H1 (cell line): Measurements from ENCODE around the gene WASHC4. TPM values are rescaled to one million over a fixed set of nuclear protein-coding genes. Genes with fewer than 3 reads are reported as not detected.

Source experiments
- CTCF ChIA-PET: fragments of 300-600 bp; sonication (Branson Sonifier 250); formaldehyde crosslinking; loops from one replicate; lab custom pipeline; 2021; ENCODE audit not compliant: partially characterized antibody; lab: Charles Lee
- POLR2A ChIA-PET: fragments of 300-600 bp; sonication (Branson Sonifier 250); formaldehyde crosslinking; loops from one replicate; lab custom pipeline; 2021; ENCODE audit warnings: inconsistent platforms; ENCODE audit not compliant: partially characterized antibody; lab: Charles Lee
- DNase-seq, 2 experiments: peaks; one replicate each; pipeline versions ENCODE4 v3.0.0 to v3.0.0-alpha.2; 2010 to 2022; ENCODE audit warnings: low spot score in 2 of 2, low read depth in 1 of 2, mixed read lengths in 1 of 2
- FAIRE-seq: peaks from 2 replicates; lab custom pipeline; 2011; peaks lifted over from hg19 to GRCh38; lab: Jason Lieb, UNC
- H2AFZ ChIP-seq: 2 replicates; pipeline ENCODE4 v1.8.1; 2012; ENCODE audit warnings: low read length, inconsistent platforms
- H2AK5ac ChIP-seq: 2 replicates; pipeline ENCODE4 v1.6.1; 2013; ENCODE audit warnings: low read depth, low read length
- H2BK120ac ChIP-seq: replicated peaks from 2 replicates; pipeline ENCODE3; 2013; ENCODE audit warnings: low read depth, low read length, inconsistent platforms
- H2BK12ac ChIP-seq: 2 replicates; pipeline ENCODE4 v1.6.1; 2013; ENCODE audit warnings: low read depth, low read length
- H2BK15ac ChIP-seq: 2 replicates; pipeline ENCODE4 v1.6.1; 2013; ENCODE audit warnings: low read length
- H2BK20ac ChIP-seq: 2 replicates; pipeline ENCODE4 v1.6.1; 2013; ENCODE audit warnings: low read length
- H2BK5ac ChIP-seq: 2 replicates; pipeline ENCODE4 v1.6.1; 2013; ENCODE audit warnings: low read depth, low read length
- H3K14ac ChIP-seq: 2 replicates; pipeline ENCODE4 v1.6.1; 2013; ENCODE audit warnings: inconsistent platforms; ENCODE audit not compliant: insufficient read length
- H3K18ac ChIP-seq: 2 replicates; pipeline ENCODE4 v1.6.1; 2013; ENCODE audit warnings: low read length; ENCODE audit errors: extremely low read depth
- H3K23ac ChIP-seq: 2 replicates; pipeline ENCODE4 v1.6.1; 2013; ENCODE audit warnings: inconsistent platforms; ENCODE audit not compliant: insufficient read length
- H3K23me2 ChIP-seq: 2 replicates; pipeline ENCODE4 v1.6.1; 2013; ENCODE audit warnings: low read depth, low read length
- H3K27ac ChIP-seq: 2 replicates; pipeline ENCODE4 v1.6.1; 2011; ENCODE audit warnings: low read depth, low read length, inconsistent platforms
- H3K27me3 ChIP-seq, 4 experiments: replicated peaks in 1 of 4; 1 replicate in 1 of 4; 2 replicates in 3 of 4; pipeline versions ENCODE4 v1.6.1 to v1.8.1; 2011 to 2013; ENCODE audit warnings: low read length in 3 of 4, mild to moderate bottlenecking in 3 of 4, inconsistent platforms in 2 of 4, mixed read lengths in 2 of 4, moderate library complexity in 1 of 4; ENCODE audit not compliant: control insufficient read depth in 3 of 4, insufficient read depth in 3 of 4; ENCODE audit errors: extremely low read depth in 1 of 4
- H3K36me3 ChIP-seq, 4 experiments: 2 replicates each; pipeline versions ENCODE4 v1.6.1 to v1.8.1; 2011 to 2013; ENCODE audit warnings: mild to moderate bottlenecking in 4 of 4, low read length in 3 of 4, moderate library complexity in 2 of 4, control low read depth in 1 of 4, inconsistent platforms in 1 of 4; ENCODE audit not compliant: insufficient read depth in 4 of 4, control insufficient read depth in 2 of 4
- H3K4ac ChIP-seq: replicated peaks from 2 replicates; pipeline ENCODE3; 2013; ENCODE audit warnings: low read length, low read depth, mixed read lengths, inconsistent platforms; ENCODE audit not compliant: insufficient read length
- H3K4me1 ChIP-seq, 4 experiments: replicated peaks in 1 of 4; 1 replicate in 1 of 4; 2 replicates in 3 of 4; pipeline versions ENCODE4 v1.6.1 to v1.8.1; 2011 to 2013; ENCODE audit warnings: low read length in 3 of 4, inconsistent platforms in 2 of 4, mixed read lengths in 1 of 4; ENCODE audit not compliant: insufficient read depth in 4 of 4, control insufficient read depth in 3 of 4
- H3K4me2 ChIP-seq, 2 experiments: 2 replicates each; pipeline versions ENCODE4 v1.6.1 to v1.8.1; 2011 to 2013; ENCODE audit warnings: low read depth in 2 of 2, low read length in 2 of 2, control low read depth in 1 of 2, inconsistent platforms in 1 of 2, mild to moderate bottlenecking in 1 of 2; ENCODE audit not compliant: insufficient read depth in 1 of 2
- H3K4me3 ChIP-seq, 4 experiments: fragments of 200-600, 300-600 bp in 1 of 4; sonication (generic), shearing (Covaris generic), sonication (Bioruptor Twin) in 1 of 4; 2 replicates each; pipeline versions ENCODE4 v1.5.1 to v1.8.1; 2011 to 2016; ENCODE audit warnings: low read length in 4 of 4, low read depth in 3 of 4, control low read depth in 2 of 4, inconsistent platforms in 2 of 4, mild to moderate bottlenecking in 2 of 4, mixed read lengths in 1 of 4, moderate library complexity in 1 of 4; ENCODE audit not compliant: insufficient read depth in 2 of 4; ENCODE audit errors: extremely low read depth in 1 of 4
- H3K56ac ChIP-seq: replicated peaks from 2 replicates; pipeline ENCODE3; 2013; ENCODE audit warnings: low read depth, mild to moderate bottlenecking, mixed read lengths, low read length, inconsistent platforms; ENCODE audit not compliant: insufficient read length
- H3K79me1 ChIP-seq: 2 replicates; pipeline ENCODE4 v1.6.1; 2013; ENCODE audit warnings: low read depth, low read length, control low read depth
- H3K79me2 ChIP-seq, 2 experiments: 2 replicates each; pipeline versions ENCODE4 v1.6.1 to v1.8.1; 2012 to 2013; ENCODE audit warnings: low read length in 2 of 2, mild to moderate bottlenecking in 2 of 2, inconsistent platforms in 1 of 2; ENCODE audit not compliant: insufficient read depth in 2 of 2, control insufficient read depth in 1 of 2
- H3K9ac ChIP-seq, 4 experiments: replicated peaks in 1 of 4; 1 replicate in 1 of 4; 2 replicates in 3 of 4; pipeline versions ENCODE4 v1.6.1 to v1.8.1; 2011 to 2013; ENCODE audit warnings: low read depth in 3 of 4, low read length in 3 of 4, control low read depth in 2 of 4, mild to moderate bottlenecking in 2 of 4, moderate library complexity in 2 of 4, inconsistent platforms in 1 of 4; ENCODE audit errors: extremely low read depth in 1 of 4
- H3K9me3 ChIP-seq, 2 experiments: 2 replicates each; pipeline versions ENCODE4 v1.6.1 to v1.8.1; 2012 to 2013; ENCODE audit warnings: mild to moderate bottlenecking in 2 of 2, moderate library complexity in 2 of 2, control low read depth in 1 of 2, inconsistent platforms in 1 of 2, low read depth in 1 of 2, low read length in 1 of 2, mixed read lengths in 1 of 2; ENCODE audit not compliant: insufficient read depth in 2 of 2
- H4K20me1 ChIP-seq, 2 experiments: replicated peaks in 1 of 2; 2 replicates each; pipeline versions ENCODE3 to v1.8.1; 2011 to 2013; ENCODE audit warnings: inconsistent platforms in 2 of 2, low read length in 2 of 2, mild to moderate bottlenecking in 1 of 2; ENCODE audit not compliant: insufficient read depth in 2 of 2, control insufficient read depth in 1 of 2
- H4K5ac ChIP-seq: 2 replicates; pipeline ENCODE4 v1.6.1; 2013; ENCODE audit warnings: low read length, low read depth, mixed read lengths, inconsistent platforms; ENCODE audit not compliant: insufficient read length
- H4K8ac ChIP-seq: 2 replicates; pipeline ENCODE4 v1.8.0; 2013; ENCODE audit warnings: mild to moderate bottlenecking, moderate library complexity, low read length, inconsistent platforms; ENCODE audit not compliant: insufficient read depth; ENCODE audit errors: extremely low read depth
- H4K91ac ChIP-seq: replicated peaks from 2 replicates; pipeline ENCODE3; 2013; ENCODE audit warnings: low read length, mixed read lengths, inconsistent platforms; ENCODE audit not compliant: insufficient read length
- BRCA1 ChIP-seq: IDR thresholded peaks from 2 replicates; pipeline ENCODE4 v1.6.1; 2012; ENCODE audit warnings: low read depth, low read length, improper control_type of control experiment
- CBX8 ChIP-seq: fragments of 300-800, 300-1000 bp; sonication (generic); IDR thresholded peaks from 2 replicates; pipeline ENCODE4 v1.7.1; 2016; ENCODE audit warnings: low read depth, low read length, borderline replicate concordance
- CEBPB ChIP-seq: IDR thresholded peaks from 2 replicates; pipeline ENCODE4 v1.6.1; 2012; ENCODE audit warnings: low read depth, low read length
- CHD1 ChIP-seq: IDR thresholded peaks from 2 replicates; pipeline ENCODE4 v1.6.1; 2012; ENCODE audit warnings: low read depth, low read length, improper control_type of control experiment
- CHD2 ChIP-seq: IDR thresholded peaks from 2 replicates; pipeline ENCODE4 v1.6.1; 2012; ENCODE audit warnings: low read length, improper control_type of control experiment
- KDM1A ChIP-seq: fragments of 200-600, 300-600 bp; sonication (generic); IDR thresholded peaks from 2 replicates; pipeline ENCODE4 v1.7.1; 2016; ENCODE audit warnings: mild to moderate bottlenecking, low read length, borderline replicate concordance
- NANOG ChIP-seq: IDR thresholded peaks from 2 replicates; pipeline ENCODE4 v1.6.1; 2011; ENCODE audit warnings: low read length, low read depth, mild to moderate bottlenecking, inconsistent platforms; ENCODE audit not compliant: insufficient read depth, poor library complexity, severe bottlenecking
- PHF8 ChIP-seq: fragments of 200-600 bp; sonication (generic); conservative IDR thresholded peaks from 2 replicates; pipeline ENCODE4 v1.7.1; 2012; ENCODE audit warnings: low read depth, mild to moderate bottlenecking, inconsistent platforms, low read length, moderate library complexity
- POU5F1 ChIP-seq: IDR thresholded peaks from 2 replicates; pipeline ENCODE4 v1.6.1; 2011; ENCODE audit warnings: low read depth, mild to moderate bottlenecking, low read length, moderate library complexity
- SIRT6 ChIP-seq: IDR thresholded peaks from one replicate; pipeline ENCODE4 v1.7.1; 2012; ENCODE audit warnings: low read length, inconsistent platforms
- SP2 ChIP-seq: IDR thresholded peaks from 2 replicates; pipeline ENCODE4 v1.6.1; 2012; ENCODE audit warnings: mild to moderate bottlenecking, low read length, inconsistent platforms
- SUZ12 ChIP-seq: fragments of 200-600 bp; sonication (generic); IDR thresholded peaks from 2 replicates; pipeline ENCODE4 v1.6.1; 2012; ENCODE audit warnings: mild to moderate bottlenecking, inconsistent platforms, low read length, moderate library complexity, mixed read lengths
- WGBS, 2 experiments: shearing (Covaris generic) in 1 of 2; methylation state at CpG; one replicate each; pipeline versions ENCODE4 v1.1.6 to v1.1.7; 2013 to 2015; ENCODE audit warnings: low lambda C conversion rate in 2 of 2, mixed read lengths in 2 of 2, inconsistent platforms in 1 of 2, low coverage in 1 of 2, missing lambda C conversion rate in 1 of 2; ENCODE audit not compliant: insufficient replicate concordance in 2 of 2, insufficient coverage in 1 of 2, insufficient read length in 1 of 2; ENCODE audit errors: extremely low coverage in 1 of 2, missing lambda C conversion rate in 1 of 2; 5-methylcytosine and 5-hydroxymethylcytosine counted together
- polyA plus RNA-seq, 7 experiments: library from polyadenylated mRNA; depleted of rRNA in 3 of 7; stranded (reverse) in 5 of 7; unstranded in 2 of 7; fragments of >200 nt in 5 of 7; fragments of 200-250 nt in 2 of 7; gene quantifications; 1 replicate in 5 of 7; 2 replicates in 1 of 7; 4 replicates in 1 of 7; pipeline versions ENCODE4 v1.2.1 to v1.2.3, GENCODE V29; 2011 to 2013; ENCODE audit warnings: missing spikeins in 2 of 7, mixed read lengths in 2 of 7
- total RNA-seq: library from RNA; stranded (reverse); fragmentation: NEBNext Ultra II Directional; extraction: Animal tissue kit (Norgen Biotek cat#: 25700); gene quantifications from 2 replicates; pipeline ENCODE4 v1.2.1, GENCODE V29; 2021
- TF ChIP-seq, protein P1 (sequence below): IDR thresholded peaks from 2 replicates; pipeline ENCODE4 v1.6.1; 2011; ENCODE audit warnings: low read depth, mild to moderate bottlenecking, low read length; ENCODE audit not compliant: insufficient read depth

WASHC4 gene
- total and polyA plus RNA-seq, 2 of the 8 experiments (the other 6 are each of a cell fraction or from before 2014, with no cell fraction given): 13.0 to 38.5 TPM

DNA sequence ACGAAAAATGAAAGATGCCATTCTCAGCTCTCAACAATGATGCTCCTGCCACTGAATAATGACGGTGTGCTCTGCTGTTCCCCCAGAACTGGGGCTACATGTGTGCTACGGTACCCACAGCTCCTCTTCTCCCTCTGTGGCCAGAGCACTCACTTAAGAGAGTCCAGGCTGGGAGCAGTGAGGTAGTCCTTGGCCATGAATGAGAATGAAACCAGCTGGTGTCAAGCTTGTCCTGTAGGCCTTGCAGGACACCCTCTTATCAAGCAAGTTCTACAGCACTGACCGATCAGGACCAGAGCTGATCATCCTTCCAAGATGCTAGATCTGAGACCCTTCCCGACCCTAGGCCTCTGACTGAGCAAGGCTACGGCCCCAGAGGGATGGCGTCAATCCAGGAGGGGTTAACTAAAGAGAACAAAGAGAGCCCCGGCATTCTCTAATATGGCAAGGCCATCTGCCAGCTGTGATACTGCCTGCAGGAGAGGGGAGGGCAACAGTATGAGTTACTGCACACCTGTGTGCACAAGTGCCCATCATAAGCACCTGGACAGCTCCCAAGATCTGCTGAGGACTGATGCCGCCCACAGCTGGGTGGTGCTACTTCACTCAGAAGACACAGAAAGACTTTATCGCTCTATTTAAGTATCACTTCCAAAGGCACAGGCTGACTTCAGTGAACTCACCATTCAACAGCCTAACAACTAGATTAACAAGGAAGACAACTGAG, 98.0 kb downstream of the WASHC4 start:
- Histone ChIP-seq H4K20me1 (peaks cover 0 to 1% of the 10 kb centered on the region in 2 experiments), H3K9ac (no peak overlapping the region; a peak in 2 of 7 replicates), H3K23me2 (no peaks in the 10 kb centered on the region), H3K4me2 (no peak overlapping the region), H3K36me3 (peaks cover 0 to 15% (median 5%) of the 10 kb centered on the region in 4 experiments; a peak in 3 of 8 replicates), H3K27me3 (no peaks in the 10 kb centered on the region), H2BK12ac (no peak overlapping the region), H2BK20ac (no peak overlapping the region), H3K4ac (no peak overlapping the region), H3K9me3 (no peaks in the 10 kb centered on the region), H4K91ac (no peak overlapping the region), H4K8ac (no peak overlapping the region), H2AFZ (no peak overlapping the region), H4K5ac (no peak overlapping the region), H3K23ac (no peak overlapping the region), H3K56ac (no peak overlapping the region), H3K27ac (no peak overlapping the region), H3K79me1 (no peaks in the 10 kb centered on the region), H3K4me1 (no peaks in the 10 kb centered on the region; a peak in 2 of 7 replicates), H2BK15ac (no peak overlapping the region), H3K14ac (no peak overlapping the region), H3K18ac (no peak overlapping the region), H3K79me2 (no peaks in the 10 kb centered on the region), H2BK120ac (no peak overlapping the region), H2AK5ac (no peak overlapping the region), H3K4me3 (no peak overlapping the region), H2BK5ac (no peak overlapping the region)
- ChIA-PET CTCF (interaction anchor here (0.7 to 1.8 kb wide), 6 partner anchors 10 to 73 kb away, joined by 3 to 5 read pairs (median 3); no protein-coding TSS in a partner anchor), POLR2A (interaction anchor here (1.0 to 1.6 kb wide), 3 partner anchors 10 to 98 kb away, joined by 3 to 4 read pairs (median 3); partner anchors contain the start of genes APPL2 and WASHC4)
- DNase-seq (no peak), FAIRE-seq (no peak)
- 92% methylated on average over 10 of the region's 10 CpGs; no CpG with 5 or more reads in 1 of the 2 experiments for WGBS, 2 experiments
- no peak for TF ChIP-seq SUZ12
- TF ChIP-seq CEBPB: no peak
- TF ChIP-seq PHF8: no peak
- TF ChIP-seq, protein P1, sequence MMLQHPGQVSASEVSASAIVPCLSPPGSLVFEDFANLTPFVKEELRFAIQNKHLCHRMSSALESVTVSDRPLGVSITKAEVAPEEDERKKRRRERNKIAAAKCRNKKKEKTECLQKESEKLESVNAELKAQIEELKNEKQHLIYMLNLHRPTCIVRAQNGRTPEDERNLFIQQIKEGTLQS: no peak
- TF ChIP-seq SIRT6: no peak
- no peak for TF ChIP-seq CHD2
- TF ChIP-seq POU5F1: no peak
- TF ChIP-seq KDM1A: no peak
- TF ChIP-seq CBX8: no peak
- TF ChIP-seq BRCA1: no peak
- no peak for TF ChIP-seq SP2
- no peak for TF ChIP-seq NANOG
- no peak for TF ChIP-seq CHD1
